Activated CD8-positive, alpha-beta memory T cell treated with anti-CD3 and anti-CD28 coated beads for 1 hour (primary cell): ENCODE data around the gene ABHD13.
"Not testable (repeated sequence)": the region's sequence is repeated elsewhere in the genome, so short reads cannot be mapped to it uniquely, and the experiment has no call there.

Source experiments
- DNase-seq, 2 donors: peaks; one replicate each; pipeline ENCODE4 v3.0.0-alpha.2; 2020; ENCODE audit warnings: low read depth in 1 of 2; ENCODE audit errors: extremely low read depth in 1 of 2

Gene ABHD13

GRCh38 chr13:108218044-108218974, at the start of gene ABHD13:
Gene ABHD13, plus strand, starts transcription at chr13:108218392. Its CDS starts 10,827 bp downstream, at chr13:108229219.
- DNase-seq, result peak; percentile 78 to 81

- no peak for DNase-seq
These were observed 49.3 kb upstream of the ABHD13 start for GRCh38 chr13:108168929-108169328.

GRCh38 chr13:108176685-108177274, 41.4 kb upstream of the ABHD13 start:
- peak; percentile 3 to 23 for DNase-seq

- DNase-seq, result no peak
These were observed 40.1 kb upstream of the ABHD13 start for GRCh38 chr13:108178078-108178477.

GRCh38 chr13:108182652-108183051, 35.5 kb upstream of the ABHD13 start:
- DNase-seq, result no peak

GRCh38 chr13:108185223-108185622, 33.0 kb upstream of the ABHD13 start:
- no peak for DNase-seq

GRCh38 chr13:108188260-108188659, 29.9 kb upstream of the ABHD13 start:
- DNase-seq, result no peak

GRCh38 chr13:108190897-108191296, 27.3 kb upstream of the ABHD13 start:
- DNase-seq, result no peak

GRCh38 chr13:108193806-108194205, 24.4 kb upstream of the ABHD13 start:
- DNase-seq, result no peak

- no peak for DNase-seq
These were observed 23.7 kb upstream of the ABHD13 start for GRCh38 chr13:108194435-108194936.

- DNase-seq, result no peak
These were observed 23.0 kb upstream of the ABHD13 start for GRCh38 chr13:108195146-108195545.

GRCh38 chr13:108195861-108196260, 22.3 kb upstream of the ABHD13 start:
- no peak for DNase-seq

GRCh38 chr13:108200781-108201398, 17.3 kb upstream of the ABHD13 start:
- DNase-seq, result no peak

GRCh38 chr13:108210551-108210950, 7.6 kb upstream of the ABHD13 start:
- no peak for DNase-seq

- DNase-seq, result no peak
These were observed 5.3 kb upstream of the ABHD13 start for GRCh38 chr13:108212886-108213285.

GRCh38 chr13:108213946-108214345, 4.2 kb upstream of the ABHD13 start:
- no peak for DNase-seq

GRCh38 chr13:108214441-108215271, 3.5 kb upstream of the ABHD13 start:
- no peak for DNase-seq

- DNase-seq, result peak; percentile 82 to 87
These were observed 2.8 kb upstream of the ABHD13 start, which contains the start of gene LIG4 for GRCh38 chr13:108215436-108215835. Gene LIG4, minus strand, starts transcription at chr13:108215536. Its CDS starts 4,268 bp downstream, at chr13:108211268.

- DNase-seq, result not testable (repeated sequence)
These were observed 717 bp upstream of the ABHD13 start for GRCh38 chr13:108217307-108218043.

- DNase-seq, result no peak
These were observed 1.8 kb downstream of the ABHD13 start for GRCh38 chr13:108220041-108220440.
